ENCODE data around the gene WDR77.

Gene WDR77

DNA sequence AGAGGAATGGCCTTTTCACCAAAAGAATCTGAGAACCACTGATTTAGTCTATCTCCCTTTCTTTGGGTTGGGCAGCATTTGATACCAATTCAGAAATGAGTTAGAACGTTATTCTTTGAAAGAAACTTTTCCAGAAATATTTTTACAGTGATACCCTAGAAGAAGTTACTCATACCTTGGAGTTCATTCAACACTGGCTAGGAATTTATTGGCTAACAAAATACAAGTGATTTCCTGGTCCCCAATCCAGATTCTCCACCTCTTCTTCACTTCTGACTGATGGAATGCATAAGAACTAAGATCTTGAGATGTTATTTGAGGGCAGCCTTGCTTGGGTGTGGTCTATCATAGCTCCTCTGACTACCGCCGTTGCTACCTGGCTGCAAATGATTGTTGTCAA lies 34.1 kb upstream of the WDR77 start:
- H3K9me3 ChIP-seq (ENCODE audit: control insufficient read depth in 1 of 2, low read length in 2 of 2), result no peaks in the 10 kb centered on the region
- no peak overlapping the region for H3K4me3 ChIP-seq (ENCODE audit: low read depth in 1 of 2, low read length in 2 of 2)
- H3K4me1 ChIP-seq (ENCODE audit: control insufficient read depth in 1 of 2, insufficient read depth in 2 of 2, low read length in 2 of 2), result peaks cover 0 to 5% of the 10 kb centered on the region in 2 donors
- H3K27me3 ChIP-seq (ENCODE audit: low read depth, low read length), result no peaks in the 10 kb centered on the region
- H3K36me3 ChIP-seq (ENCODE audit: control insufficient read depth in 1 of 2, insufficient read depth in 2 of 2, low read length in 2 of 2), result no peaks in the 10 kb centered on the region
- H3K27ac ChIP-seq (ENCODE audit: low read length), result no peak overlapping the region

DNA sequence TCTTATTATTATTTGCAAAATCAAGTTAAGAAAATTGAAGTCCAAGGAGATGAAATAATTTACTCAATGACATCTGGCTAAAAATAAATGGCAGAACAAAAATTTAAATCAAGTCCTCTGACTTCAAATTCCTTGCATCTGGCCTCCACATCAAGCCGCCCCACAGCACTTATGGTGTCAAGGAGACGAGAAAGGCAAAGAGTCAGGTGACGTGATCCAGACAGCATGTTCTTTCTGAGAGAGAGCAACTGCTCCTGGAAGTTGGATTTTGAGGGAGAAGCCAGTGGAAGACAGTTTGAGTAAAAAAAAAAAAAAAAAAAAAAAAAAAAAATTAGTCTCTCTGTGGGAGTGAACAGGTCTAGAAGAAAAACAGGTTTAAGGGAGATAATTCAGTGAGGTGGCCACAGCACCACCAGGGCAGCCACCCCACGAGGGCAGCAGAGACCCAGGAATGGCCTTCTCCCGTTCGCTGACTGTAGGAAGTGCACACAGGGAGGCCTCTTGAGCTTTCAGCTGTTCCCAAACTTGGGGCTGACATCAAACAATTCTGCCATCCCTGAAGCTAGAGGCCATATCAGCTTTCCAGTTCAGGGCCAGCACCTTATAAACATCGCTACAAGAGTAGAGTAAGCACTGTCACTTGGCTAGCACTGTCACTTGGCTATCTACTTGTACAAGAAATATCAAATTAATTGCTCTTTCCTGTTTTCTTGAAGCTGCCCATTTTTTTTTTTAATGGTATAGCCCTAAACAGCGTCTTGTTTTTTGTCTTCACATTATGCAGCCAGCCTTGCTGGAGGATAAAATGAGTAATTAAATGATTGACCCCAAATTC lies 32.5 kb upstream of the WDR77 start:
- Histone ChIP-seq H3K27ac (ENCODE audit: low read length) (no peak overlapping the region), H3K36me3 (ENCODE audit: control insufficient read depth in 1 of 2, insufficient read depth in 2 of 2, low read length in 2 of 2) (no peaks in the 10 kb centered on the region), H3K27me3 (ENCODE audit: low read depth, low read length) (no peaks in the 10 kb centered on the region), H3K4me3 (ENCODE audit: low read depth in 1 of 2, low read length in 2 of 2) (no peak overlapping the region), H3K4me1 (ENCODE audit: control insufficient read depth in 1 of 2, insufficient read depth in 2 of 2, low read length in 2 of 2) (peaks cover 0 to 5% of the 10 kb centered on the region in 2 donors), H3K9me3 (ENCODE audit: control insufficient read depth in 1 of 2, low read length in 2 of 2) (no peaks in the 10 kb centered on the region)

DNA sequence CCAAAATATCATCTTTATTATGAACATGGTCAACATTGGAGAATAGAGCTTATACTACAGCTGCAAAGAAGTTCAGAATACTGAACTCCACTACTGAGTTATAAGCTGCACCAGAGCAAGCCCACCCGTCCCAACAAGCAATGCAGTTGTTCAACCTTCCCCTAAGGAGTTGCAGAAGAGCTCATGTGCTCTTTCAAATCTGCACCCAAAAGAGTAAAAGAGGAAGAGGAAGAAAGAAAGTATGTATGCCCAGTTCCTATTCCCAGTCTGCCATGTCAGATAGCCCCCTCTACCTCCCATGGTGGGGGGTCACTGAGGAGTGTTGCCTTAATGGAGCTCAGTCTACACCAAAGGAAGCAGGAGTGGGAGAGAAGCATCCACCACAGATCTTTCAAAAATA lies 31.6 kb upstream of the WDR77 start:
- Histone ChIP-seq H3K4me3 (ENCODE audit: low read depth in 1 of 2, low read length in 2 of 2) (no peak overlapping the region), H3K4me1 (ENCODE audit: control insufficient read depth in 1 of 2, insufficient read depth in 2 of 2, low read length in 2 of 2) (peaks cover 0 to 5% of the 10 kb centered on the region in 2 donors), H3K27ac (ENCODE audit: low read length) (no peak overlapping the region), H3K36me3 (ENCODE audit: control insufficient read depth in 1 of 2, insufficient read depth in 2 of 2, low read length in 2 of 2) (no peaks in the 10 kb centered on the region), H3K9me3 (ENCODE audit: control insufficient read depth in 1 of 2, low read length in 2 of 2) (no peaks in the 10 kb centered on the region), H3K27me3 (ENCODE audit: low read depth, low read length) (no peaks in the 10 kb centered on the region)

DNA sequence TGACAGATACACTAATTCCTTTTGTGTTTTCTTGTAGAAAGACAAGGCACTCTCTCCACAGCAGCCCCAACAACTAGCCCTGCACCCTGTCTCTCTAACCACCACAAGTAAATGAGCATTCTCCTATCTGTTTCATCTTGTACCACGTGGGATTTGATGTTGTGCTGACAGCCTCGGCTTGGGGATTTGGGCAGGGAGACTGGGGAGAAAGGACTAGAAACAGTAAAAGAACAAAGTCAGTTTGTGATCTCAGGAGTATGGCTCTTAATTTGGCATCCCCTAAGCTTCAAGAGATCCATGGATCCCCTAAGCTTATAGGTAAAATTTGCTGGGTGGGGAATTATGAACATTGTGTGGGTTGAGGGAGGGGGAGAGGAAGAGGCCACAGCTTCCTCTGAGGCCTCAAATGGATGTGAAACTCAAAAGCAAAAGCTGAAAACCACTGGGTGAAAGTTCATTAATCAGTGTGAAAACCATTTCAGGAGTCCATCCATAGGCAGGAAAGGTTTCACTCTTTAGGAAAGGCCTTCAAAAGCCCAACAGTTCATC lies 27.8 kb upstream of the WDR77 start:
- Histone ChIP-seq H3K27me3 (ENCODE audit: low read depth, low read length) (no peaks in the 10 kb centered on the region), H3K36me3 (ENCODE audit: control insufficient read depth in 1 of 2, insufficient read depth in 2 of 2, low read length in 2 of 2) (peaks cover 0 to 6% of the 10 kb centered on the region in 2 donors), H3K27ac (ENCODE audit: low read length) (peak overlapping the region; percentile 72), H3K4me1 (ENCODE audit: control insufficient read depth in 1 of 2, insufficient read depth in 2 of 2, low read length in 2 of 2) (peaks cover 0 to 3% of the 10 kb centered on the region in 2 donors), H3K9me3 (ENCODE audit: control insufficient read depth in 1 of 2, low read length in 2 of 2) (no peaks in the 10 kb centered on the region), H3K4me3 (ENCODE audit: low read depth in 1 of 2, low read length in 2 of 2) (no peak overlapping the region)

DNA sequence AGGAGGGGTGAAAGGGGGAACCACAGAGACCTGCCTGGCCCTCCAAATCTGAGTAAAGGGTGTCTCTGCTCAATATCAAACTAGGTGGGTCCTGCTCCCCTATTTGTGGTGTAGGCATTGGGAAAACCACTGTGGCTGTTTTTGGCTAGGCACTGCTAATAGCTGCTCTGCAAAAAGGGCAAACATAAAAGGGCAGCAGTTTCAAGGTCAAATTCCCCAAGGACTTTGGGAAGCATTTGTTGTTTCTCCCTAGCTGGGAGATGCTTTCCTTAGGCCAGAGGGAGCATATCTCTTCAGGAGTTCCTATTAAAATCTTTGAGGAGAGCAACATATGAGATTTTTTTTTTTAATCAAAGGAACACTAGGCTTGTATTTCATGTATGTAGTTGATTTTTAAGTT lies 27.2 kb upstream of the WDR77 start:
- Histone ChIP-seq H3K9me3 (ENCODE audit: control insufficient read depth in 1 of 2, low read length in 2 of 2) (no peaks in the 10 kb centered on the region), H3K4me3 (ENCODE audit: low read depth in 1 of 2, low read length in 2 of 2) (peak overlapping the region in 1 of 2 donors; percentile 7), H3K27ac (ENCODE audit: low read length) (peak overlapping the region; percentile 72), H3K4me1 (ENCODE audit: control insufficient read depth in 1 of 2, insufficient read depth in 2 of 2, low read length in 2 of 2) (no peaks in the 10 kb centered on the region), H3K27me3 (ENCODE audit: low read depth, low read length) (no peaks in the 10 kb centered on the region), H3K36me3 (ENCODE audit: control insufficient read depth in 1 of 2, insufficient read depth in 2 of 2, low read length in 2 of 2) (peaks cover 0 to 9% of the 10 kb centered on the region in 2 donors)

DNA sequence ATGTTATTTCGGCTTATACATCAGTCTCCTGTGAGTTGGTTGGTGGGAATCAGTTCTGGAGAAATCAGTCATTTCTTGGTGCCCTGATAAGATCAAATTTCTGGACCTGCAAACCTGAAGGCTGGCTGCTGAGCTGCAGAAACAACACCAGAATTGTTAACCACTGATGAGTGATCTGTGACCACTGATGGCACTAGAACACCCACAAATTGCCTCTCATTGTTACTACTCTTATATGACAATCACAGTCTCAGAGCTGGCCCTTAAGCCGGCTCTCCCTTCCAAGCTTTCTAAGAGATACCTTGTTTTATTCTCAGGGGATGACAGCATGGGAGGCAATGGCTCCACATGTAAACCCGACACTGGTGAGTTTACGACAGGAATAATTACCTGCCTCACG lies 26.6 kb upstream of the WDR77 start:
- peaks cover 0 to 14% of the 10 kb centered on the region in 2 donors for H3K36me3 ChIP-seq (ENCODE audit: control insufficient read depth in 1 of 2, insufficient read depth in 2 of 2, low read length in 2 of 2)
- H3K4me3 ChIP-seq (ENCODE audit: low read depth in 1 of 2, low read length in 2 of 2), result peak overlapping the region in 1 of 2 donors; percentile 7
- no peaks in the 10 kb centered on the region for H3K27me3 ChIP-seq (ENCODE audit: low read depth, low read length)
- no peaks in the 10 kb centered on the region for H3K9me3 ChIP-seq (ENCODE audit: control insufficient read depth in 1 of 2, low read length in 2 of 2)
- no peaks in the 10 kb centered on the region for H3K4me1 ChIP-seq (ENCODE audit: control insufficient read depth in 1 of 2, insufficient read depth in 2 of 2, low read length in 2 of 2)
- H3K27ac ChIP-seq (ENCODE audit: low read length), result peak overlapping the region; percentile 72

DNA sequence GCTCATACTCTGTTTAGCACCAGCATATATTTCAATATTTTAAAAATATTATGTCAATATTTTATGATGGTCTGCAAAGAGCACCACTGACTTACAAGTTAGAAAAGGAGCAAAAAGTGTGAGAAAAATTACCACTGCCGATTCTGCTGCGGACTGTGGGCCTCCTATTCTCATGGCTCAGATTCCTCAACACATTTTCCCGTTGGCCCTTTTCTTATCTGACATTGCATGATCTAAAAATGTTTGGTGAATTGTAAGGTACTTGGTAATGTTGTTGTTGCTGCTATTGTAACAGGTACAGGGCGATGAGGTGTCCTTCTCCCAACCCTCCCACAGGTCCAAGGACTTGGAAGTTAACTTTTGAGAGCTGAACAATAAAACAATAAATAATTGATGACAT lies 25.5 kb upstream of the WDR77 start:
- Histone ChIP-seq H3K9me3 (ENCODE audit: control insufficient read depth in 1 of 2, low read length in 2 of 2) (no peaks in the 10 kb centered on the region), H3K36me3 (ENCODE audit: control insufficient read depth in 1 of 2, insufficient read depth in 2 of 2, low read length in 2 of 2) (peaks cover 10 to 26% of the 10 kb centered on the region in 2 donors), H3K27me3 (ENCODE audit: low read depth, low read length) (no peaks in the 10 kb centered on the region), H3K4me3 (ENCODE audit: low read depth in 1 of 2, low read length in 2 of 2) (peak overlapping the region; percentile 40 to 57), H3K27ac (ENCODE audit: low read length) (peak overlapping the region; percentile 93), H3K4me1 (ENCODE audit: control insufficient read depth in 1 of 2, insufficient read depth in 2 of 2, low read length in 2 of 2) (no peaks in the 10 kb centered on the region)

DNA sequence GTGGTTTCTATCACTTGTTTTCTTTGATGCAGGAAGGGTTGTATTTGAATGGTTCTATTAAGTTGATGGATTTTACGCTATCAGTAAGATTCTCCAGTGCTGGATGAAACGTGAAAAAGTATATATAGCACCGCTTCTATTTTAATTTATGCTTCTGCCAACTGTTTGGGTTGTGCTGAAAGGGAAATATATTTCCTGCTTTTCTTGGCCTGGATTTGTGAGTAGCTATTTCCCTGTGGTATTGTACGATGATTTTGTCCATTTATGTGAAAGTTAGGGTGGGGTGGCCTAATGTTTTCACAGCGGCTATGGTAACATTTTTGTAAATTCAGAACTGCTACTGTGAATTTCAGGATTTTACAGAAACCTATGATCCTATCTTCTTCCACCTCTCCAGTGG lies 25.1 kb upstream of the WDR77 start:
- Histone ChIP-seq H3K4me1 (ENCODE audit: control insufficient read depth in 1 of 2, insufficient read depth in 2 of 2, low read length in 2 of 2) (no peaks in the 10 kb centered on the region), H3K27ac (ENCODE audit: low read length) (peak overlapping the region; percentile 93), H3K36me3 (ENCODE audit: control insufficient read depth in 1 of 2, insufficient read depth in 2 of 2, low read length in 2 of 2) (peaks cover 11 to 30% of the 10 kb centered on the region in 2 donors), H3K4me3 (ENCODE audit: low read depth in 1 of 2, low read length in 2 of 2) (peak overlapping the region; percentile 40 to 57), H3K27me3 (ENCODE audit: low read depth, low read length) (no peaks in the 10 kb centered on the region), H3K9me3 (ENCODE audit: control insufficient read depth in 1 of 2, low read length in 2 of 2) (no peaks in the 10 kb centered on the region)

DNA sequence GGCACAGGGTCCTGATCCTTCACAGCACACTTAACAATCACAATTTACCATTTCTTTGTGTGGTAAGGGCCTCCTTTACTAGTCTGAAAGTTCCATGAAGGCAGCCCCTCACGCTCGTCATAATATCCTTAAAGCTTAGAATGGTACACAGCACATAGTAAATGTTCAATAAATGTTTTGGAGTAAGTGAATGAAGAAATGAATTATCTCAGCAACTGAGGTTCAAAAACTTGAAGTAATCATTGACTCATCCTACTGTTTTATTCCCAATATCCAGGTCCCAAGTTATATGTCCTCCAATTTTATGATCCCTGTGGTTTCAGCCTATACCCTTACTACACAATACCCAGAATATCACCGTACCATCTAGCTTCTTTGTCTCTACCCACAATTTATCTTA lies 22.5 kb upstream of the WDR77 start:
- Histone ChIP-seq H3K36me3 (ENCODE audit: control insufficient read depth in 1 of 2, insufficient read depth in 2 of 2, low read length in 2 of 2) (peaks cover 11 to 49% of the 10 kb centered on the region in 2 donors), H3K4me1 (ENCODE audit: control insufficient read depth in 1 of 2, insufficient read depth in 2 of 2, low read length in 2 of 2) (no peaks in the 10 kb centered on the region), H3K27ac (ENCODE audit: low read length) (peak overlapping the region; percentile 32), H3K9me3 (ENCODE audit: control insufficient read depth in 1 of 2, low read length in 2 of 2) (no peaks in the 10 kb centered on the region), H3K4me3 (ENCODE audit: low read depth in 1 of 2, low read length in 2 of 2) (no peak overlapping the region), H3K27me3 (ENCODE audit: low read depth, low read length) (no peaks in the 10 kb centered on the region)

DNA sequence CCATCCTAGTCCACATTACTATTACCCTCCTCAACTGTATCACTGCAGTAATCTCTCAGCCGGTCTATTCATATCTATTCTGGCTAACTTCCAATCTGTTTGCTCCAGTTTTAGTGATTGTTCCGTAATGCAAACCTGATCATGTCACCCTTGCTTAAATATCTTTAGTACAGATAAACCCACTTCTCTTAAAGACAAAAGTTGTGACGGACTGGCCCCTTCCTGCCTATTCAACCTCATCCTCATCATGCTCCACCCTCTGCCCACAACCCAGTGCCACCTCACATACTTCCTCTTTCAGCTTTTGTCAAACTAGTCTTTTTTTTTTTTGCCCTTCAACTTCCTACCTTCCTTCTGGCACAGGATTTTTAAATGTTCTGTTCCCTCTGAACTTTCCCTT lies 22.0 kb upstream of the WDR77 start:
- peaks cover 11 to 54% of the 10 kb centered on the region in 2 donors for H3K36me3 ChIP-seq (ENCODE audit: control insufficient read depth in 1 of 2, insufficient read depth in 2 of 2, low read length in 2 of 2)
- H3K4me3 ChIP-seq (ENCODE audit: low read depth in 1 of 2, low read length in 2 of 2), result no peak overlapping the region
- H3K4me1 ChIP-seq (ENCODE audit: control insufficient read depth in 1 of 2, insufficient read depth in 2 of 2, low read length in 2 of 2), result no peaks in the 10 kb centered on the region
- H3K27me3 ChIP-seq (ENCODE audit: low read depth, low read length), result no peaks in the 10 kb centered on the region
- H3K27ac ChIP-seq (ENCODE audit: low read length), result peak overlapping the region; percentile 33
- no peaks in the 10 kb centered on the region for H3K9me3 ChIP-seq (ENCODE audit: control insufficient read depth in 1 of 2, low read length in 2 of 2)

DNA sequence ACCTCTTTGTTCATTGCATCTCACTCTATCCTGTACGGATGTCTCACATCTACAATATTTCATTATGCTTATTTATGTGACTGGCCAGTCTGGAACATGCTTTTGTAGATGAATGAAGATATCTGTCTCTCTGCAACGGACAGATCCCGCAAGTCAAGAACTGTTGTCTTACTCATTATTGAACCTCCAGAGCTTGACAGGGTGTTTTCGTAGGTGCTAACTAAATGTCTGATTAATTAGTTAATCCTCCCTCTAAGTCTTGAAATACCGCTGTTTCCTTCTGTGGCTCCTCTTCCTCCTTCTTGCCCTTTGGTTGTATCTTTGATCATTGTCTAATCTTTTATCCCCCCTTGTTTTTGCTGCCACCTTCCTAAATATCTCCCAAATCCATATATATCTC lies 21.5 kb upstream of the WDR77 start:
- H3K9me3 ChIP-seq (ENCODE audit: control insufficient read depth in 1 of 2, low read length in 2 of 2), result no peaks in the 10 kb centered on the region
- no peaks in the 10 kb centered on the region for H3K4me1 ChIP-seq (ENCODE audit: control insufficient read depth in 1 of 2, insufficient read depth in 2 of 2, low read length in 2 of 2)
- no peaks in the 10 kb centered on the region for H3K27me3 ChIP-seq (ENCODE audit: low read depth, low read length)
- H3K27ac ChIP-seq (ENCODE audit: low read length), result peak overlapping the region; percentile 33
- H3K36me3 ChIP-seq (ENCODE audit: control insufficient read depth in 1 of 2, insufficient read depth in 2 of 2, low read length in 2 of 2), result peaks cover 11 to 56% of the 10 kb centered on the region in 2 donors
- no peak overlapping the region for H3K4me3 ChIP-seq (ENCODE audit: low read depth in 1 of 2, low read length in 2 of 2)

Data from muscle layer of duodenum (tissue), 2 donors.